Measurements from ENCODE around the gene RFX2.

DNA sequence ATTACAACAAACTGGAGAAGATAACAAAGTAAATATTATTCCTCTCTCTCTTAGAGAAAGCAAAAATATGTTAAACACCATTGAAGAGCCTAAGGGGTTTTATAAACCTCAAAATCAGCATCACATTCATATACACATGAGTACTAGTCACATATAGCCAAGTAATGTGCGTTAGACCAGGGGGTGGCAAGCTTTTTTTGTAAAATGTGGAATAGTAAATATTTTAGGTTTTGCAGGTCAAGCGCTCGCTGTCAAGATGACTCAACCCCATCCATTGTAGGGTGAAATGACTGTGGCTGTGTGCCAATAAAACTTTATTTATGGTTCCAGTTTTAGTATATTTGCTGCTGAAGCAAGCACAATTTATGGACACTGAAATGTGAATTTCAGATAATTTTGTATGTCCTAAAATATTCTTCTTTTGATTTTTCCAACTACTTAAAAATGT is 21.7 kb downstream of the RFX2 start:
- TF ChIP-seq, protein P1, sequence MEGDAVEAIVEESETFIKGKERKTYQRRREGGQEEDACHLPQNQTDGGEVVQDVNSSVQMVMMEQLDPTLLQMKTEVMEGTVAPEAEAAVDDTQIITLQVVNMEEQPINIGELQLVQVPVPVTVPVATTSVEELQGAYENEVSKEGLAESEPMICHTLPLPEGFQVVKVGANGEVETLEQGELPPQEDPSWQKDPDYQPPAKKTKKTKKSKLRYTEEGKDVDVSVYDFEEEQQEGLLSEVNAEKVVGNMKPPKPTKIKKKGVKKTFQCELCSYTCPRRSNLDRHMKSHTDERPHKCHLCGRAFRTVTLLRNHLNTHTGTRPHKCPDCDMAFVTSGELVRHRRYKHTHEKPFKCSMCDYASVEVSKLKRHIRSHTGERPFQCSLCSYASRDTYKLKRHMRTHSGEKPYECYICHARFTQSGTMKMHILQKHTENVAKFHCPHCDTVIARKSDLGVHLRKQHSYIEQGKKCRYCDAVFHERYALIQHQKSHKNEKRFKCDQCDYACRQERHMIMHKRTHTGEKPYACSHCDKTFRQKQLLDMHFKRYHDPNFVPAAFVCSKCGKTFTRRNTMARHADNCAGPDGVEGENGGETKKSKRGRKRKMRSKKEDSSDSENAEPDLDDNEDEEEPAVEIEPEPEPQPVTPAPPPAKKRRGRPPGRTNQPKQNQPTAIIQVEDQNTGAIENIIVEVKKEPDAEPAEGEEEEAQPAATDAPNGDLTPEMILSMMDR (conservative IDR thresholded peaks at IDR 0.05; ENCODE audit: low read length) = no peak
- TF ChIP-seq EZH2phosphoT487 (IDR thresholded peaks at IDR 0.05; ENCODE audit: borderline replicate concordance) = no peak

Measured in Loucy (cell line).